H1 (cell line): ENCODE measurements around the gene TXNRD2. TPM values are rescaled to one million over a fixed set of nuclear protein-coding genes. Genes with fewer than 3 reads are reported as not detected.

Experiments used
- CTCF ChIA-PET: fragments of 300-600 bp; sonication (Branson Sonifier 250); formaldehyde crosslinking; loops from one replicate; lab custom pipeline; 2021; ENCODE audit not compliant: partially characterized antibody; lab: Charles Lee
- POLR2A ChIA-PET: fragments of 300-600 bp; sonication (Branson Sonifier 250); formaldehyde crosslinking; loops from one replicate; lab custom pipeline; 2021; ENCODE audit warnings: inconsistent platforms; ENCODE audit not compliant: partially characterized antibody; lab: Charles Lee
- DNase-seq, 2 experiments: peaks; one replicate each; pipeline versions ENCODE4 v3.0.0 to v3.0.0-alpha.2; 2010 to 2022; ENCODE audit warnings: low spot score in 2 of 2, low read depth in 1 of 2, mixed read lengths in 1 of 2
- FAIRE-seq: peaks from 2 replicates; lab custom pipeline; 2011; peaks lifted over from hg19 to GRCh38; lab: Jason Lieb, UNC
- H2AFZ ChIP-seq: 2 replicates; pipeline ENCODE4 v1.8.1; 2012; ENCODE audit warnings: low read length, inconsistent platforms
- H2AK5ac ChIP-seq: 2 replicates; pipeline ENCODE4 v1.6.1; 2013; ENCODE audit warnings: low read depth, low read length
- H2BK120ac ChIP-seq: replicated peaks from 2 replicates; pipeline ENCODE3; 2013; ENCODE audit warnings: low read depth, low read length, inconsistent platforms
- H2BK12ac ChIP-seq: 2 replicates; pipeline ENCODE4 v1.6.1; 2013; ENCODE audit warnings: low read depth, low read length
- H2BK15ac ChIP-seq: 2 replicates; pipeline ENCODE4 v1.6.1; 2013; ENCODE audit warnings: low read length
- H2BK20ac ChIP-seq: 2 replicates; pipeline ENCODE4 v1.6.1; 2013; ENCODE audit warnings: low read length
- H2BK5ac ChIP-seq: 2 replicates; pipeline ENCODE4 v1.6.1; 2013; ENCODE audit warnings: low read depth, low read length
- H3K14ac ChIP-seq: 2 replicates; pipeline ENCODE4 v1.6.1; 2013; ENCODE audit warnings: inconsistent platforms; ENCODE audit not compliant: insufficient read length
- H3K18ac ChIP-seq: 2 replicates; pipeline ENCODE4 v1.6.1; 2013; ENCODE audit warnings: low read length; ENCODE audit errors: extremely low read depth
- H3K23ac ChIP-seq: 2 replicates; pipeline ENCODE4 v1.6.1; 2013; ENCODE audit warnings: inconsistent platforms; ENCODE audit not compliant: insufficient read length
- H3K23me2 ChIP-seq: 2 replicates; pipeline ENCODE4 v1.6.1; 2013; ENCODE audit warnings: low read depth, low read length
- H3K27ac ChIP-seq: 2 replicates; pipeline ENCODE4 v1.6.1; 2011; ENCODE audit warnings: low read depth, low read length, inconsistent platforms
- H3K27me3 ChIP-seq, 4 experiments: replicated peaks in 1 of 4; 1 replicate in 1 of 4; 2 replicates in 3 of 4; pipeline versions ENCODE4 v1.6.1 to v1.8.1; 2011 to 2013; ENCODE audit warnings: low read length in 3 of 4, mild to moderate bottlenecking in 3 of 4, inconsistent platforms in 2 of 4, mixed read lengths in 2 of 4, moderate library complexity in 1 of 4; ENCODE audit not compliant: control insufficient read depth in 3 of 4, insufficient read depth in 3 of 4; ENCODE audit errors: extremely low read depth in 1 of 4
- H3K36me3 ChIP-seq, 4 experiments: 2 replicates each; pipeline versions ENCODE4 v1.6.1 to v1.8.1; 2011 to 2013; ENCODE audit warnings: mild to moderate bottlenecking in 4 of 4, low read length in 3 of 4, moderate library complexity in 2 of 4, control low read depth in 1 of 4, inconsistent platforms in 1 of 4; ENCODE audit not compliant: insufficient read depth in 4 of 4, control insufficient read depth in 2 of 4
- H3K4ac ChIP-seq: replicated peaks from 2 replicates; pipeline ENCODE3; 2013; ENCODE audit warnings: low read length, low read depth, mixed read lengths, inconsistent platforms; ENCODE audit not compliant: insufficient read length
- H3K4me1 ChIP-seq, 4 experiments: replicated peaks in 1 of 4; 1 replicate in 1 of 4; 2 replicates in 3 of 4; pipeline versions ENCODE4 v1.6.1 to v1.8.1; 2011 to 2013; ENCODE audit warnings: low read length in 3 of 4, inconsistent platforms in 2 of 4, mixed read lengths in 1 of 4; ENCODE audit not compliant: insufficient read depth in 4 of 4, control insufficient read depth in 3 of 4
- H3K4me2 ChIP-seq, 2 experiments: 2 replicates each; pipeline versions ENCODE4 v1.6.1 to v1.8.1; 2011 to 2013; ENCODE audit warnings: low read depth in 2 of 2, low read length in 2 of 2, control low read depth in 1 of 2, inconsistent platforms in 1 of 2, mild to moderate bottlenecking in 1 of 2; ENCODE audit not compliant: insufficient read depth in 1 of 2
- H3K4me3 ChIP-seq, 4 experiments: fragments of 200-600, 300-600 bp in 1 of 4; sonication (generic), shearing (Covaris generic), sonication (Bioruptor Twin) in 1 of 4; 2 replicates each; pipeline versions ENCODE4 v1.5.1 to v1.8.1; 2011 to 2016; ENCODE audit warnings: low read length in 4 of 4, low read depth in 3 of 4, control low read depth in 2 of 4, inconsistent platforms in 2 of 4, mild to moderate bottlenecking in 2 of 4, mixed read lengths in 1 of 4, moderate library complexity in 1 of 4; ENCODE audit not compliant: insufficient read depth in 2 of 4; ENCODE audit errors: extremely low read depth in 1 of 4
- H3K56ac ChIP-seq: replicated peaks from 2 replicates; pipeline ENCODE3; 2013; ENCODE audit warnings: low read depth, mild to moderate bottlenecking, mixed read lengths, low read length, inconsistent platforms; ENCODE audit not compliant: insufficient read length
- H3K79me1 ChIP-seq: 2 replicates; pipeline ENCODE4 v1.6.1; 2013; ENCODE audit warnings: low read depth, low read length, control low read depth
- H3K79me2 ChIP-seq, 2 experiments: 2 replicates each; pipeline versions ENCODE4 v1.6.1 to v1.8.1; 2012 to 2013; ENCODE audit warnings: low read length in 2 of 2, mild to moderate bottlenecking in 2 of 2, inconsistent platforms in 1 of 2; ENCODE audit not compliant: insufficient read depth in 2 of 2, control insufficient read depth in 1 of 2
- H3K9ac ChIP-seq, 4 experiments: replicated peaks in 1 of 4; 1 replicate in 1 of 4; 2 replicates in 3 of 4; pipeline versions ENCODE4 v1.6.1 to v1.8.1; 2011 to 2013; ENCODE audit warnings: low read depth in 3 of 4, low read length in 3 of 4, control low read depth in 2 of 4, mild to moderate bottlenecking in 2 of 4, moderate library complexity in 2 of 4, inconsistent platforms in 1 of 4; ENCODE audit errors: extremely low read depth in 1 of 4
- H3K9me3 ChIP-seq, 2 experiments: 2 replicates each; pipeline versions ENCODE4 v1.6.1 to v1.8.1; 2012 to 2013; ENCODE audit warnings: mild to moderate bottlenecking in 2 of 2, moderate library complexity in 2 of 2, control low read depth in 1 of 2, inconsistent platforms in 1 of 2, low read depth in 1 of 2, low read length in 1 of 2, mixed read lengths in 1 of 2; ENCODE audit not compliant: insufficient read depth in 2 of 2
- H4K20me1 ChIP-seq, 2 experiments: replicated peaks in 1 of 2; 2 replicates each; pipeline versions ENCODE3 to v1.8.1; 2011 to 2013; ENCODE audit warnings: inconsistent platforms in 2 of 2, low read length in 2 of 2, mild to moderate bottlenecking in 1 of 2; ENCODE audit not compliant: insufficient read depth in 2 of 2, control insufficient read depth in 1 of 2
- H4K5ac ChIP-seq: 2 replicates; pipeline ENCODE4 v1.6.1; 2013; ENCODE audit warnings: low read length, low read depth, mixed read lengths, inconsistent platforms; ENCODE audit not compliant: insufficient read length
- H4K8ac ChIP-seq: 2 replicates; pipeline ENCODE4 v1.8.0; 2013; ENCODE audit warnings: mild to moderate bottlenecking, moderate library complexity, low read length, inconsistent platforms; ENCODE audit not compliant: insufficient read depth; ENCODE audit errors: extremely low read depth
- H4K91ac ChIP-seq: replicated peaks from 2 replicates; pipeline ENCODE3; 2013; ENCODE audit warnings: low read length, mixed read lengths, inconsistent platforms; ENCODE audit not compliant: insufficient read length
- HDAC2 ChIP-seq, 2 experiments: fragments of 300-600 bp in 1 of 2; sonication (generic) in 1 of 2; IDR thresholded peaks; 2 replicates each; pipeline ENCODE4 v1.6.1; 2011 to 2012; ENCODE audit warnings: low read depth in 2 of 2, low read length in 2 of 2, mild to moderate bottlenecking in 2 of 2, moderate library complexity in 2 of 2, borderline replicate concordance in 1 of 2, inconsistent platforms in 1 of 2
- POLR2AphosphoS5 ChIP-seq: IDR thresholded peaks from 2 replicates; pipeline ENCODE4 v1.6.1; 2011; ENCODE audit warnings: low read depth, low read length
- WGBS, 2 experiments: shearing (Covaris generic) in 1 of 2; methylation state at CpG; one replicate each; pipeline versions ENCODE4 v1.1.6 to v1.1.7; 2013 to 2015; ENCODE audit warnings: low lambda C conversion rate in 2 of 2, mixed read lengths in 2 of 2, inconsistent platforms in 1 of 2, low coverage in 1 of 2, missing lambda C conversion rate in 1 of 2; ENCODE audit not compliant: insufficient replicate concordance in 2 of 2, insufficient coverage in 1 of 2, insufficient read length in 1 of 2; ENCODE audit errors: extremely low coverage in 1 of 2, missing lambda C conversion rate in 1 of 2; 5-methylcytosine and 5-hydroxymethylcytosine counted together
- polyA plus RNA-seq, 7 experiments: library from polyadenylated mRNA; depleted of rRNA in 3 of 7; stranded (reverse) in 5 of 7; unstranded in 2 of 7; fragments of >200 nt in 5 of 7; fragments of 200-250 nt in 2 of 7; gene quantifications; 1 replicate in 5 of 7; 2 replicates in 1 of 7; 4 replicates in 1 of 7; pipeline versions ENCODE4 v1.2.1 to v1.2.3, GENCODE V29; 2011 to 2013; ENCODE audit warnings: missing spikeins in 2 of 7, mixed read lengths in 2 of 7
- total RNA-seq: library from RNA; stranded (reverse); fragmentation: NEBNext Ultra II Directional; extraction: Animal tissue kit (Norgen Biotek cat#: 25700); gene quantifications from 2 replicates; pipeline ENCODE4 v1.2.1, GENCODE V29; 2021

TXNRD2 gene
- total and polyA plus RNA-seq, 2 of the 8 experiments (the other 6 are each of a cell fraction or from before 2014, with no cell fraction given): 14.8 to 21.9 TPM

GRCh38 chr22:19867617-19868016 is 74.0 kb downstream of the TXNRD2 start:
- H2AFZ ChIP-seq: no peak overlapping the region
- no peaks in the 10 kb centered on the region for H3K9me3 ChIP-seq
- no peak overlapping the region for H3K4me2 ChIP-seq
- no peak overlapping the region for H3K4ac ChIP-seq
- no peak overlapping the region for H2AK5ac ChIP-seq
- no peaks in the 10 kb centered on the region for H3K23me2 ChIP-seq
- ChIA-PET CTCF (interaction anchor here (0.6 to 2.2 kb wide), 4 partner anchors 12 to 370 kb away, joined by 3 to 6 read pairs (median 6); no protein-coding TSS in a partner anchor), POLR2A (no interaction called here)
- H2BK20ac ChIP-seq: no peak overlapping the region
- H3K14ac ChIP-seq: no peak overlapping the region
- H2BK15ac ChIP-seq: no peak overlapping the region
- no peak overlapping the region for H2BK12ac ChIP-seq
- FAIRE-seq (no peak), DNase-seq (no peak)
- no peak for TF ChIP-seq HDAC2 (IDR thresholded peaks at IDR 0.05; ENCODE audit: borderline replicate concordance in 1 of 2, low read depth in 2 of 2, low read length in 2 of 2)
- no peak for TF ChIP-seq POLR2AphosphoS5
- no peaks in the 10 kb centered on the region for H3K79me2 ChIP-seq
- no peak overlapping the region for H3K18ac ChIP-seq
- 98% methylated on average over 6 of the region's 7 CpGs; no CpG with 5 or more reads in 1 of the 2 experiments for WGBS, 2 experiments
- H4K20me1 ChIP-seq: no peaks in the 10 kb centered on the region
- no peak overlapping the region for H4K91ac ChIP-seq
- no peak overlapping the region for H3K9ac ChIP-seq
- H3K56ac ChIP-seq: no peak overlapping the region
- H3K27ac ChIP-seq: no peak overlapping the region
- H3K4me1 ChIP-seq: peaks cover 0 to 7% (median 4%) of the 10 kb centered on the region in 4 experiments; a peak in 4 of 7 replicates
- H2BK120ac ChIP-seq: no peak overlapping the region
- H3K36me3 ChIP-seq: no peaks in the 10 kb centered on the region
- H3K79me1 ChIP-seq: no peaks in the 10 kb centered on the region; the same call in 1 of the 2 replicates
- H2BK5ac ChIP-seq: no peak overlapping the region
- no peaks in the 10 kb centered on the region for H3K27me3 ChIP-seq
- H3K23ac ChIP-seq: no peak overlapping the region
- H4K8ac ChIP-seq: no peak overlapping the region
- H3K4me3 ChIP-seq: no peak overlapping the region
- no peak overlapping the region for H4K5ac ChIP-seq
